ENCODE measurements around the gene AMIGO1. TPM values are rescaled to one million over a fixed set of nuclear protein-coding genes. Genes with fewer than 3 reads are reported as not detected.
A peak's percentile ranks its signal among the peaks of the same experiment; 100 is the strongest.

Gene AMIGO1
- total RNA-seq, 1 experiment from 2014 or later: 0.37 TPM

DNA sequence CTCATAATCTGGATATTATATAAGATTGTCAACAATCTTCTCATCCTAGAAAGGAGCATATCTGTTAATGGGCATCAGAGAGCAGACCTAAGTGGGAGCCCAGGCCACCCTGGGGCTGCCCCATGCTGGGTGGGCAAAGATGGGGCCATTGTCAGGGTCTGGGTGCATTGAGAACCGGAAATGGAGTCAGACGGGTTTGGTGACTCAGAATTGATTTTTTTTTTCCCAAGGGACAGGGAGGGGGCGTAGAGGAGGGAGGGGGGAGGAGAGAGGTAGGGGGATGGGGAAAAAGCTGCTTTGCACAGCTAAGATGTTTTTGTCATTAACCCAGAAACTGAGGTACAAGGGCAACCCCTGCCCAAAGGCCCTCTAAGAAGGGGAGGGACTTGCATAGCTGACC is 24.5 kb downstream of the AMIGO1 start:
- H3K9me3 ChIP-seq (ENCODE audit: low read length): no peaks in the 10 kb centered on the region
- no peaks in the 10 kb centered on the region for H3K9me2 ChIP-seq (replicated peaks; ENCODE audit: insufficient read depth, low read length)
- peaks cover 23% of the 10 kb centered on the region for H3K4me1 ChIP-seq (ENCODE audit: low read length)
- peak overlapping the region; percentile 83 for H3K4me3 ChIP-seq (ENCODE audit: low read length)
- H3K27ac ChIP-seq (ENCODE audit: low read length): peak overlapping the region; percentile 65
- H2AFZ ChIP-seq (ENCODE audit: low read length): peak overlapping the region; percentile 88; the same call in 1 of the 2 replicates
- peak; percentile 67 for DNase-seq
- no peaks in the 10 kb centered on the region for H3K27me3 ChIP-seq (ENCODE audit: low read length)
- 0 out of 2 replicates have a peak, but pooled peaks cover 5% of the 10 kb centered on the region for H3K79me2 ChIP-seq (ENCODE audit: low read length)
- H3K9ac ChIP-seq (ENCODE audit: low read length): peak overlapping the region; percentile 85
- H3K36me3 ChIP-seq (ENCODE audit: insufficient read depth, low read length): no peaks in the 10 kb centered on the region
- 0 out of 2 replicates have a peak, but pooled peaks cover under 1% of the 10 kb centered on the region for H4K20me1 ChIP-seq (ENCODE audit: insufficient read depth, low read depth, low read length)
- H3K4me2 ChIP-seq (ENCODE audit: low read depth, low read length, poor library complexity, severe bottlenecking): peak overlapping the region; percentile 94

DNA sequence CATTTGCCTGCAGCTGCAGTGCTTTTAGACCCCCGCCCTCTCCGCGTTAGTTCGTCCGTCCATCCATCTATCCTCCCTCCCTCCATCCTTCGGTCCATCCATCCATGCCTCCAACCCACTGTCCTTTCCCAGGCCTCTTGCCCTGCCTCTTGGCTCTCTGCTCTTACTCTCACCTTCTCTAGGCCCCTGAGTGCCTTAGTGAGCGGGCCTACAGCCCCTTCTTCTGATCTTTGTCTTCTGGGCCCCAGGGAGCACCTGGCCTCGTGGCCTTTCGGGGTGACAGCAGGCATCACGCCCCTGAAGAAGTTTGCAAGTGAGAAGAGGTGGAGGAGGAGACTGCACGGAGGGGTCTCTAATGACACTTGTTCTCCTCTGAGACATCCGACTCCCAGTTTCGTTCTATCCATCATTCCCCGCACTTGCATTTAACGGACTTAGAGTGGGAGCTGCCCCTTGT is 25.0 kb downstream of the AMIGO1 start:
- H2AFZ ChIP-seq (ENCODE audit: low read length): peak overlapping the region; percentile 88
- H3K4me3 ChIP-seq (ENCODE audit: low read length): peak overlapping the region; percentile 83
- no peaks in the 10 kb centered on the region for H3K9me2 ChIP-seq (replicated peaks; ENCODE audit: insufficient read depth, low read length)
- H3K27me3 ChIP-seq (ENCODE audit: low read length): no peaks in the 10 kb centered on the region
- H3K4me1 ChIP-seq (ENCODE audit: low read length): peaks cover 23% of the 10 kb centered on the region
- H3K36me3 ChIP-seq (ENCODE audit: insufficient read depth, low read length): no peaks in the 10 kb centered on the region
- H3K4me2 ChIP-seq (ENCODE audit: low read depth, low read length, poor library complexity, severe bottlenecking): peak overlapping the region; percentile 94
- H3K9me3 ChIP-seq (ENCODE audit: low read length): no peaks in the 10 kb centered on the region
- peak; percentile 81 for DNase-seq
- H4K20me1 ChIP-seq (ENCODE audit: insufficient read depth, low read depth, low read length): 0 out of 2 replicates have a peak, but pooled peaks cover 3% of the 10 kb centered on the region
- H3K9ac ChIP-seq (ENCODE audit: low read length): peak overlapping the region; percentile 85
- H3K79me2 ChIP-seq (ENCODE audit: low read length): 0 out of 2 replicates have a peak, but pooled peaks cover 5% of the 10 kb centered on the region
- peak overlapping the region; percentile 65 for H3K27ac ChIP-seq (ENCODE audit: low read length)

DNA sequence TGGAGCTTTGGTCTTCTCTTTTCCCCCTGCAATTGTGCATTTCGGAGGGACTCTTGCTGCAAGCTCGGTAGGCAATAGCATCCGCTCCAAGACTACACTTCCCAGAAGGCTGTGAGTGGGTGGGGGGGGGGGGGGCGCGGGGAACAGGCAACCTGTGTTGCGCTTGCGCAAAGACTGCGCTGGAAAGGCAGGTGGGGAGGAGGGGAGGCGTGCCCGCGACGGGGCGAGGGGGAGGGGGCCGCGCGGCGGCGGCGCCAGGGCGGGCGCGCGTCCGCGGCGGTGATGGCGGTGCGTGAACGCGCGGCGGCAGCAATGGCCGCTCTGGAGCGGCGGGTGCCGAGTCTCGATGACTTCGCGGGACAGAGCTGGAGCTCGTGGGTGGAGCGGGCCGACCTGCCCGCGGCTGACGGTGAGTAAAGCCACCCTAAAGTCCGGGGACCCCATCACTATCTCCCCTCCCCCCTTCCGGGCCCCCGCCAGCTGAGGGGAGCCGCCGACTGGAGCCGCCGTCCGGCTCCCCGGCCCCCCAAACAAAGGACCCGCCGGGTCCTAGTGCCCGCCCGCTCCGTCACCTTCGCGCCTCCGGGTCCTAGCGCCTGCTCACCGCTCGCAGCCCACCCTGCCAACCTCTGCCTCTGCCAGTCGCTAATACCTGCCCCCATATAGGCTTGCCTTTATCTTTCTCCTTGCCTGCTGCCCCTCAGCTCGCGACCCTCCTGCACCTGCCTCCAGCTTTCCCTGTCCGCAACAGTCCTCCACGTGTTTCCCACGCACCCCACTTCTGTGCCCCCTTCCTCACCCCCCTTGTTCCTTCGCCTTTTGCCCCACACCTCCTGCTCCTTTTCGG is 25.6 kb downstream of the AMIGO1 start, which contains the start of gene ATXN7L2:
TSS of gene ATXN7L2 (plus strand) at position 234 of the 847 bp plus-strand sequence. CDS start at position 283, 49 bp downstream.
- DNase-seq: peak; percentile 96
- peak within 1 kb of the TSS; percentile 85 for H3K9ac ChIP-seq (ENCODE audit: low read length)
- 0 out of 2 replicates have a peak, but pooled peaks cover 5% of the 10 kb centered on the region for H3K79me2 ChIP-seq (ENCODE audit: low read length)
- peak within 1 kb of the TSS; percentile 83 for H3K4me3 ChIP-seq (ENCODE audit: low read length)
- H4K20me1 ChIP-seq (ENCODE audit: insufficient read depth, low read depth, low read length): 0 out of 2 replicates have a peak, but pooled peaks cover 3% of the 10 kb centered on the region
- peak within 1 kb of the TSS; percentile 67 for H3K27ac ChIP-seq (ENCODE audit: low read length)
- no peaks in the 10 kb centered on the region for H3K36me3 ChIP-seq (ENCODE audit: insufficient read depth, low read length)
- no peaks in the 10 kb centered on the region for H3K9me3 ChIP-seq (ENCODE audit: low read length)
- H3K4me1 ChIP-seq (ENCODE audit: low read length): peaks cover 23% of the 10 kb centered on the region
- no peaks in the 10 kb centered on the region for H3K9me2 ChIP-seq (replicated peaks; ENCODE audit: insufficient read depth, low read length)
- no peaks in the 10 kb centered on the region for H3K27me3 ChIP-seq (ENCODE audit: low read length)
- H2AFZ ChIP-seq (ENCODE audit: low read length): peak within 1 kb of the TSS; percentile 88
- peak within 1 kb of the TSS; percentile 94 for H3K4me2 ChIP-seq (ENCODE audit: low read depth, low read length, poor library complexity, severe bottlenecking)

DNA sequence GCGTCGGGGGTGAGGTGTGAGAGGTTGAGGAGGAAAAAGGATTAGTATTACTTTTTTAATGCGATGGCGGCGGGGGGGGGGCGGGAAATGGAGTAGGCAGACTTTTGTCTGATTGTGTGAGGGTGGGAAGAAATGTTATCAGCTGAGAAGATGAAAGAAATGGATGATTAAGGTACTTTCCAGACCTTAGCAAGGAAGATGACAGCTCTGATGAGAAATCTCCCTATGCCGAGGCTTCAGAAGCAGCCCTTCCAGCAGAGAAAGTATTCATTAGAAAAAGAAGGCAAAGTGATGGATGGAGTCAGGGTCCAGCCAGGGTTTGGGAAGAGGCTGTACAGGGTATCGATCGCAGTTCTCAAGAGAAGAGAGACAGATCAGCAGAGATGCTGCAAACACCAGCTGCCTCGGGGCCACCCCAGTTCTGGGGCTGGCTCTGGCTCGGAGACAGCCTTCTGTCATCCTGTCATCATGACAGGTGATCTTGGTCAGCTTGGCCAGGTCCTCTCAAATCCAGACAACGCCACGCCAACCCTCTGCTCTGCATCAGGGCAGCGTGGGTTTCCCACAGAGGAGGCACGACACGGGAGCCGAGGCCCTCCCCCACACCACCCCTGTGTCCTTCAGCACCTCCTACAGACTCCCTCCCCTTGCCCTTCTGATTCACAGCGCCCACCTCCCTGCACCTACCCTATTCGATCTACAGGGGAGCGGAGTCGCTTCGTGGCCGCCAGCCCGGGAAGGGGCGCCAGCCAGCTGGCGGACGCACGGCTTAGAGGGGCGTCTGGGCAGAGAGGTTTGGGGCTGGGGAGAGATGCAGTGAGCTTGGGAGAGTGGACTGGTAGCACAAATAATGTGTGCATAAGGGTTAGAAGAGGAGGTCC is 26.5 kb downstream of the AMIGO1 start:
- peaks cover 23% of the 10 kb centered on the region for H3K4me1 ChIP-seq (ENCODE audit: low read length)
- H3K4me2 ChIP-seq (ENCODE audit: low read depth, low read length, poor library complexity, severe bottlenecking): peak overlapping the region; percentile 89
- no peaks in the 10 kb centered on the region for H3K36me3 ChIP-seq (ENCODE audit: insufficient read depth, low read length)
- H3K27me3 ChIP-seq (ENCODE audit: low read length): no peaks in the 10 kb centered on the region
- H3K9ac ChIP-seq (ENCODE audit: low read length): peak overlapping the region; percentile 65
- 0 out of 2 replicates have a peak, but pooled peaks cover 3% of the 10 kb centered on the region for H4K20me1 ChIP-seq (ENCODE audit: insufficient read depth, low read depth, low read length)
- H3K9me3 ChIP-seq (ENCODE audit: low read length): no peaks in the 10 kb centered on the region
- peak overlapping the region; percentile 85 for H2AFZ ChIP-seq (ENCODE audit: low read length)
- 0 out of 2 replicates have a peak, but pooled peaks cover 5% of the 10 kb centered on the region for H3K79me2 ChIP-seq (ENCODE audit: low read length)
- no peak overlapping the region for H3K27ac ChIP-seq (ENCODE audit: low read length)
- peak; percentile 62 for DNase-seq
- no peaks in the 10 kb centered on the region for H3K9me2 ChIP-seq (replicated peaks; ENCODE audit: insufficient read depth, low read length)
- peak overlapping the region; percentile 82 for H3K4me3 ChIP-seq (ENCODE audit: low read length)

DNA sequence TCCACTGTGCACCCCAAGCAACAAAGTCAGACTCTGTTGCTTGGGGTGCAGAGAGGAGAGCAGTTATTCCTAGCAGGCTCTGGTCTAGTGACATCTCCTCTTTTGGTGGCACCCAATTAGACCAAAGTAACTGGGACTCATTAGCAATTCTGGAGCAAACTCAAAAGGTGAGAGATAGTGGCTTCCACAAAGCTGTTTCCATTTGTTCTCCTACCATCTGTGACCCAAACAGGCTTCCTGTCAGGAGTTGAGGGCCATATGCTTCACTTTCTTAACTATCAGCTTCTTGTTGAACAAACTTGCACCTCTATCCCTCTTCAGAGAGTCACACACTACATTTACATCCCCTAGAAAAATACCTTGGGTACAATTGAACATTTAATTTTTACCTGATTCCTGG is 27.3 kb downstream of the AMIGO1 start:
- DNase-seq: no peak
- no peak overlapping the region for H3K4me2 ChIP-seq (ENCODE audit: low read depth, low read length, poor library complexity, severe bottlenecking)
- no peaks in the 10 kb centered on the region for H3K27me3 ChIP-seq (ENCODE audit: low read length)
- no peak overlapping the region for H3K9ac ChIP-seq (ENCODE audit: low read length)
- H3K4me3 ChIP-seq (ENCODE audit: low read length): no peak overlapping the region
- H3K79me2 ChIP-seq (ENCODE audit: low read length): 0 out of 2 replicates have a peak, but pooled peaks cover 5% of the 10 kb centered on the region
- no peak overlapping the region for H2AFZ ChIP-seq (ENCODE audit: low read length)
- 0 out of 2 replicates have a peak, but pooled peaks cover 3% of the 10 kb centered on the region for H4K20me1 ChIP-seq (ENCODE audit: insufficient read depth, low read depth, low read length)
- no peaks in the 10 kb centered on the region for H3K9me2 ChIP-seq (replicated peaks; ENCODE audit: insufficient read depth, low read length)
- H3K27ac ChIP-seq (ENCODE audit: low read length): no peak overlapping the region
- H3K9me3 ChIP-seq (ENCODE audit: low read length): no peaks in the 10 kb centered on the region
- peaks cover 23% of the 10 kb centered on the region for H3K4me1 ChIP-seq (ENCODE audit: low read length)
- H3K36me3 ChIP-seq (ENCODE audit: insufficient read depth, low read length): no peaks in the 10 kb centered on the region

DNA sequence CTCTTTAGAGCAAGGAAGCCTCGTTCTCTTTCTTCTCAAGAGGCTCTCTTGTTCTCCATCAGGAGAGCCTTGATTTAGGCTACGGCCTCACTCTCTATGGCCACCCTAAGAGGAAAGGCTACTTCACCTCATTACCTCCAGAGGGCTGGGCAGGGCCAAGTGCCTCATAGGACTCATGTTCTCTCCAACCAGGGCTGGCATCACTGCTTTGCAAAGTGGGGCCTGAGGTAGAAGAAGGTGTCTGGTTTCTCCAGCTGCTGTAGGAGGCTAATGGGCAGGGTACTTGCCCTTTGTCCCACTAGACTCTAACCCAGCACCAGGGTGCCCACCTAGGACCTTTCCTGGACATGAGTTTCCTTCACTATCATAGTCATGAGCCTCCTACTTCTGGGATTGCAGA is 27.9 kb downstream of the AMIGO1 start:
- Histone ChIP-seq H2AFZ (ENCODE audit: low read length) (no peak overlapping the region), H3K9ac (ENCODE audit: low read length) (no peak overlapping the region), H3K4me1 (ENCODE audit: low read length) (peaks cover 23% of the 10 kb centered on the region), H4K20me1 (ENCODE audit: insufficient read depth, low read depth, low read length) (0 out of 2 replicates have a peak, but pooled peaks cover 3% of the 10 kb centered on the region), H3K27ac (ENCODE audit: low read length) (no peak overlapping the region), H3K9me3 (ENCODE audit: low read length) (no peaks in the 10 kb centered on the region), H3K4me2 (ENCODE audit: low read depth, low read length, poor library complexity, severe bottlenecking) (no peak overlapping the region), H3K4me3 (ENCODE audit: low read length) (no peak overlapping the region), H3K27me3 (ENCODE audit: low read length) (no peaks in the 10 kb centered on the region), H3K79me2 (ENCODE audit: low read length) (0 out of 2 replicates have a peak, but pooled peaks cover 5% of the 10 kb centered on the region), H3K36me3 (ENCODE audit: insufficient read depth, low read length) (no peaks in the 10 kb centered on the region), H3K9me2 (replicated peaks; ENCODE audit: insufficient read depth, low read length) (no peaks in the 10 kb centered on the region)
- no peak for DNase-seq

DNA sequence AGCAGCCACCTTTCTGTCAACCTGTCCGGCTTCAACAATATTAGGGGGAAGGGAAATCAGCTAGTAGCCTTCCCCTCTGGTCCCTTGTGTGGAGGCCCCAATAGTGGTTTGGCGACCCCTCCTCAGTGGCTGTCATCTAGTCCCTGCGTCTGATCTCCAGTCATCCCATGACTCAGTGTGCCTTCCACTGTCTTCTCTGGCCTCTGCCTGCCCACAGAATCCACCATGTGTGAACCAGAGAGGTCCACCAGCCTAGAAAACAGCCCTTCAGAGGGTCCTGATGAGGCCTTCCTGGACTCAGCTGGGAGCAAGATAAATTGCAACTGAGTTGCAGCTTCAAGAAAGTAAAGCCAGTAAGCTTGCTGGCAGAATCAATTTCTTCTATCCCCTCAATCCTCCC is 29.6 kb downstream of the AMIGO1 start:
- no peaks in the 10 kb centered on the region for H3K27me3 ChIP-seq (ENCODE audit: low read length)
- H3K27ac ChIP-seq (ENCODE audit: low read length): no peak overlapping the region
- no peaks in the 10 kb centered on the region for H3K9me3 ChIP-seq (ENCODE audit: low read length)

More for the DNA sequence above, 29.6 kb downstream of the AMIGO1 start:
- no peak overlapping the region for H3K4me3 ChIP-seq (ENCODE audit: low read length)
- H3K4me1 ChIP-seq (ENCODE audit: low read length): peaks cover 14% of the 10 kb centered on the region
- H3K9ac ChIP-seq (ENCODE audit: low read length): no peak overlapping the region
- H2AFZ ChIP-seq (ENCODE audit: low read length): no peak overlapping the region
- no peak overlapping the region for H3K4me2 ChIP-seq (ENCODE audit: low read depth, low read length, poor library complexity, severe bottlenecking)
- no peak for DNase-seq
- H4K20me1 ChIP-seq (ENCODE audit: insufficient read depth, low read depth, low read length): 0 out of 2 replicates have a peak, but pooled peaks cover 3% of the 10 kb centered on the region
- 0 out of 2 replicates have a peak, but pooled peaks cover 5% of the 10 kb centered on the region for H3K79me2 ChIP-seq (ENCODE audit: low read length)
- no peaks in the 10 kb centered on the region for H3K36me3 ChIP-seq (ENCODE audit: insufficient read depth, low read length)
- H3K9me2 ChIP-seq (replicated peaks; ENCODE audit: insufficient read depth, low read length): no peaks in the 10 kb centered on the region

Measured in Karpas-422 (cell line).